RWPE2 (cell line): ENCODE results near the gene HYAL1.
"Not testable (repeated sequence)": the region's sequence is repeated elsewhere in the genome, so short reads cannot be mapped to it uniquely, and the experiment has no call there.

ENCODE experiments used
- ATAC-seq: fragments of 200-7000 bp; cut with Tn5 transposase; 3 replicates; pipeline ENCODE4 v1.9.1; 2021; ENCODE audit warnings: low read depth
- DNase-seq: peaks from one replicate; pipeline ENCODE4 v3.0.0-alpha.2; 2020; ENCODE audit warnings: low spot score
- H3K27ac ChIP-seq: fragments of 450-650 bp; 2 replicates; pipeline ENCODE4 v1.5.1; 2017; ENCODE audit warnings: mild to moderate bottlenecking; ENCODE audit not compliant: poor library complexity, severe bottlenecking
- H3K27me3 ChIP-seq: fragments of 250-450 bp; sonication (Bioruptor Pico); 2 replicates; pipeline ENCODE4 v1.5.1; 2021; ENCODE audit warnings: mild to moderate bottlenecking, moderate library complexity; ENCODE audit not compliant: insufficient read depth, poor library complexity, severe bottlenecking
- H3K36me3 ChIP-seq: fragments of 250-450 bp; sonication (Bioruptor Pico); 2 replicates; pipeline ENCODE4 v1.5.1; 2020; ENCODE audit warnings: low read depth, mild to moderate bottlenecking, moderate library complexity
- H3K4me1 ChIP-seq: fragments of 250-450 bp; sonication (Bioruptor Pico); 2 replicates; pipeline ENCODE4 v1.5.1; 2021; ENCODE audit warnings: mild to moderate bottlenecking, moderate library complexity; ENCODE audit not compliant: insufficient read depth, poor library complexity, severe bottlenecking
- H3K4me3 ChIP-seq: fragments of 250-450 bp; sonication (Bioruptor Pico); 2 replicates; pipeline ENCODE4 v1.5.1; 2021; ENCODE audit warnings: mild to moderate bottlenecking, moderate library complexity; ENCODE audit not compliant: severe bottlenecking
- H3K9me3 ChIP-seq: fragments of 250-450 bp; sonication (Bioruptor Pico); 2 replicates; pipeline ENCODE4 v1.5.1; 2021; ENCODE audit warnings: mild to moderate bottlenecking, moderate library complexity; ENCODE audit not compliant: severe bottlenecking
- CTCF ChIP-seq: fragments of 450-650 bp; IDR thresholded peaks from one replicate; pipeline ENCODE4 v1.5.1; 2017; ENCODE audit warnings: mild to moderate bottlenecking, moderate library complexity; ENCODE audit not compliant: poor library complexity, severe bottlenecking

The HYAL1 gene

GRCh38 chr3:50274371-50275104, 28.8 kb downstream of the HYAL1 start:
- ATAC-seq (no peak), DNase-seq (no peak)
- H3K27me3 ChIP-seq, result no peaks in the 10 kb centered on the region
- H3K4me3 ChIP-seq, result no peak overlapping the region
- H3K27ac ChIP-seq, result no peak overlapping the region
- peaks cover 15% of the 10 kb centered on the region for H3K4me1 ChIP-seq
- no peaks in the 10 kb centered on the region for H3K9me3 ChIP-seq
- TF ChIP-seq CTCF, result peak; percentile 73
- H3K36me3 ChIP-seq, result peaks cover 48% of the 10 kb centered on the region

GRCh38 chr3:50273689-50274065, 29.7 kb downstream of the HYAL1 start:
- ATAC-seq, result no peak
- no peak overlapping the region for H3K27ac ChIP-seq

GRCh38 chr3:50272911-50273688, 30.3 kb downstream of the HYAL1 start:
- Histone ChIP-seq H3K4me1 (peaks cover 21% of the 10 kb centered on the region), H3K4me3 (no peak overlapping the region), H3K27ac (no peak overlapping the region), H3K9me3 (no peaks in the 10 kb centered on the region), H3K27me3 (no peaks in the 10 kb centered on the region), H3K36me3 (peaks cover 48% of the 10 kb centered on the region)
- peak; percentile 84 for TF ChIP-seq CTCF
- ATAC-seq (peak; percentile 18; the same call in 2 of the 3 replicates), DNase-seq (no peak)

More at GRCh38 chr3:50273689-50274065, 29.7 kb downstream of the HYAL1 start:
- DNase-seq, result no peak
- Histone ChIP-seq H3K9me3 (no peaks in the 10 kb centered on the region), H3K4me3 (no peak overlapping the region), H3K27me3 (no peaks in the 10 kb centered on the region), H3K36me3 (peaks cover 48% of the 10 kb centered on the region), H3K4me1 (peaks cover 16% of the 10 kb centered on the region)
- TF ChIP-seq CTCF, result no peak

GRCh38 chr3:50272538-50272910, 30.9 kb downstream of the HYAL1 start:
- H3K4me3 ChIP-seq, H3K9me3 ChIP-seq, DNase-seq, ATAC-seq, H3K27me3 ChIP-seq, H3K27ac ChIP-seq: not testable (repeated sequence)
- peaks cover 48% of the 10 kb centered on the region for H3K36me3 ChIP-seq
- peaks cover 24% of the 10 kb centered on the region for H3K4me1 ChIP-seq

GRCh38 chr3:50271314-50271936, 31.9 kb downstream of the HYAL1 start:
- H3K27me3 ChIP-seq, result no peaks in the 10 kb centered on the region
- no peak for ATAC-seq
- peak overlapping the region; percentile 93 for H3K27ac ChIP-seq
- no peak for TF ChIP-seq CTCF
- no peak for DNase-seq
- H3K36me3 ChIP-seq, result peaks cover 41% of the 10 kb centered on the region
- peaks cover 25% of the 10 kb centered on the region for H3K4me1 ChIP-seq
- no peak overlapping the region for H3K4me3 ChIP-seq
- no peaks in the 10 kb centered on the region for H3K9me3 ChIP-seq
